HG02884 (cell line): ENCODE data around the gene ACOT11.

Source experiments
- ATAC-seq: cut with Tn5 transposase; IDR thresholded peaks from one replicate; pipeline ENCODE4 v1.9.1; 2021; ENCODE audit warnings: mild to moderate bottlenecking, moderate library complexity; ENCODE audit not compliant: unreplicated experiment

ACOT11 gene

GRCh38 chr1:54559771-54560231, 11.8 kb downstream of the ACOT11 start:
- ATAC-seq = no peak

- ATAC-seq = no peak
Observed at GRCh38 chr1:54564312-54565112, 16.5 kb downstream of the ACOT11 start.

- no peak for ATAC-seq
Observed at GRCh38 chr1:54565113-54565501, 17.1 kb downstream of the ACOT11 start.

GRCh38 chr1:54566438-54567141, 18.6 kb downstream of the ACOT11 start:
- ATAC-seq = no peak

GRCh38 chr1:54567961-54568360, 19.9 kb downstream of the ACOT11 start:
- no peak for ATAC-seq

GRCh38 chr1:54569339-54569738, 21.3 kb downstream of the ACOT11 start:
- no peak for ATAC-seq

- ATAC-seq = no peak
Observed at GRCh38 chr1:54570161-54570560, 22.1 kb downstream of the ACOT11 start.

- no peak for ATAC-seq
Observed at GRCh38 chr1:54571326-54571725, 23.3 kb downstream of the ACOT11 start.

- ATAC-seq = no peak
Observed at GRCh38 chr1:54571803-54572541, 23.9 kb downstream of the ACOT11 start.

- no peak for ATAC-seq
Observed at GRCh38 chr1:54572542-54572850, 24.5 kb downstream of the ACOT11 start.

- no peak for ATAC-seq
Observed at GRCh38 chr1:54574158-54574778, 26.2 kb downstream of the ACOT11 start.

- ATAC-seq = no peak
Observed at GRCh38 chr1:54575161-54575560, 27.1 kb downstream of the ACOT11 start.

GRCh38 chr1:54575605-54576290, 27.7 kb downstream of the ACOT11 start:
- no peak for ATAC-seq

- no peak for ATAC-seq
Observed at GRCh38 chr1:54577612-54578011, 29.6 kb downstream of the ACOT11 start.

GRCh38 chr1:54579337-54579781, 31.3 kb downstream of the ACOT11 start:
- no peak for ATAC-seq

GRCh38 chr1:54580856-54581550, 33.0 kb downstream of the ACOT11 start:
- ATAC-seq = no peak

GRCh38 chr1:54581621-54582035, 33.6 kb downstream of the ACOT11 start:
- ATAC-seq = no peak

GRCh38 chr1:54582566-54583306, 34.7 kb downstream of the ACOT11 start:
- ATAC-seq = no peak

- no peak for ATAC-seq
Observed at GRCh38 chr1:54583307-54583686, 35.3 kb downstream of the ACOT11 start.
